HTERT RPE-1 (cell line): ENCODE results near the gene SAMD1.

ENCODE experiments used
- in situ Hi-C: fragments of 300-500 bp; cut with MboI; formaldehyde crosslinking; loops from 4 replicates; pipeline ENCODE4 v1.14.3; 2020; ENCODE audit warnings: low sequenced_read_pairs

Gene SAMD1

GRCh38 chr19:14090509-14091080 lies at the start of gene SAMD1:
SAMD1 (minus strand) TSS chr19:14090751.
- in situ Hi-C loops = no loop called here

- in situ Hi-C loops = no loop called here
Observed at GRCh38 chr19:14139944-14140343, 49.4 kb upstream of the SAMD1 start.

GRCh38 chr19:14138576-14139265 lies 48.2 kb upstream of the SAMD1 start:
- in situ Hi-C loops = no loop called here

GRCh38 chr19:14136509-14137281 lies 46.1 kb upstream of the SAMD1 start, which contains the start of gene ASF1B:
ASF1B (minus strand) TSS chr19:14136589; CDS start chr19:14136456, 133 bp downstream.
- in situ Hi-C loops = no loop called here

- in situ Hi-C loops = no loop called here
Observed at GRCh38 chr19:14135985-14136508, 45.5 kb upstream of the SAMD1 start.

GRCh38 chr19:14135355-14135754 lies 44.8 kb upstream of the SAMD1 start:
- in situ Hi-C loops = no loop called here

GRCh38 chr19:14127929-14128509 lies 37.5 kb upstream of the SAMD1 start:
- in situ Hi-C loops = no loop called here

- in situ Hi-C loops = no loop called here
Observed at GRCh38 chr19:14127176-14127575, 36.6 kb upstream of the SAMD1 start.

GRCh38 chr19:14122924-14123323 lies 32.4 kb upstream of the SAMD1 start:
- in situ Hi-C loops = no loop called here

- in situ Hi-C loops = no loop called here
Observed at GRCh38 chr19:14120497-14120780, 29.9 kb upstream of the SAMD1 start.

- in situ Hi-C loops = no loop called here
Observed at GRCh38 chr19:14119644-14120496, 29.3 kb upstream of the SAMD1 start.

GRCh38 chr19:14119146-14119545 lies 28.6 kb upstream of the SAMD1 start:
- in situ Hi-C loops = no loop called here

- in situ Hi-C loops = no loop called here
Observed at GRCh38 chr19:14118165-14119051, 27.9 kb upstream of the SAMD1 start.

- in situ Hi-C loops = no loop called here
Observed at GRCh38 chr19:14117668-14118164, 27.2 kb upstream of the SAMD1 start, which contains the start of gene PRKACA. PRKACA (minus strand) TSS chr19:14117762; CDS start chr19:14117547, 215 bp downstream.

GRCh38 chr19:14116918-14117578 lies 26.5 kb upstream of the SAMD1 start:
- in situ Hi-C loops = no loop called here

- in situ Hi-C loops = no loop called here
Observed at GRCh38 chr19:14116525-14116917, 26.0 kb upstream of the SAMD1 start.

- in situ Hi-C loops = no loop called here
Observed at GRCh38 chr19:14115756-14116155, 25.2 kb upstream of the SAMD1 start.

GRCh38 chr19:14114854-14115253 lies 24.3 kb upstream of the SAMD1 start:
- in situ Hi-C loops = no loop called here

GRCh38 chr19:14114439-14114838 lies 23.9 kb upstream of the SAMD1 start:
- in situ Hi-C loops = no loop called here
